K562 (cell line): ENCODE results near the gene TMPRSS7. TPM values are rescaled to one million over a fixed set of nuclear protein-coding genes. Genes with fewer than 3 reads are reported as not detected.

Source experiments
- ATAC-seq: fragments of 200-7000 bp; cut with Tn5 transposase; 3 replicates; pipeline ENCODE4 v1.9.1; 2020; ENCODE audit warnings: moderate library complexity
- BruUV-seq: library from RNA; stranded (reverse); fragments of 400-500 nt; replicated peaks from 2 replicates; lab custom pipeline; 2021; lab: Mats Ljungman, UMichigan
- CTCF ChIA-PET: fragments of 300-600 bp; formaldehyde crosslinking; extraction: SDS; loops from one replicate; lab custom pipeline; 2021; ENCODE audit warnings: low intra/inter-chr PET ratio; lab: Yijun Ruan, JAX
- POLR2A ChIA-PET: fragments of 300-600, 350-650 bp; sonication (Branson Sonifier 250); formaldehyde crosslinking; extraction: SDS; loops from one replicate; lab custom pipeline; 2021; ENCODE audit warnings: antibody characterized with exemption, inconsistent platforms; lab: Yijun Ruan, JAX
- DNase-seq, 4 experiments: peaks; one replicate each; pipeline versions ENCODE4 v3.0.0 to v3.0.0-alpha.2; 2011 to 2018; ENCODE audit warnings: low spot score in 3 of 4, mixed read lengths in 3 of 4; ENCODE audit errors: extremely low read depth in 1 of 4
- FAIRE-seq: peaks from 2 replicates; lab custom pipeline; 2011; peaks lifted over from hg19 to GRCh38; lab: Jason Lieb, UNC
- H2AFZ ChIP-seq: 2 replicates; pipeline ENCODE4 v1.6.0; 2011; ENCODE audit warnings: low read depth, low read length, control low read depth, inconsistent platforms
- H3K27ac ChIP-seq: fragments of 200-600 bp; 3 replicates; pipeline ENCODE4 v1.8.0; 2011; ENCODE audit warnings: low read depth, mild to moderate bottlenecking, control low read depth, inconsistent platforms, low read length, moderate library complexity, mixed read lengths; ENCODE audit errors: extremely low read depth
- H3K27me3 ChIP-seq, 2 experiments: fragments of 300-600 bp in 1 of 2; 2 replicates in 1 of 2; 3 replicates in 1 of 2; pipeline versions ENCODE4 v1.6.0 to v1.8.0; 2011; ENCODE audit warnings: inconsistent platforms in 2 of 2, low read length in 2 of 2, mild to moderate bottlenecking in 1 of 2, mixed read lengths in 1 of 2, moderate library complexity in 1 of 2; ENCODE audit not compliant: control insufficient read depth in 2 of 2, insufficient read depth in 2 of 2
- H3K36me3 ChIP-seq: fragments of 300-600 bp; 3 replicates; pipeline ENCODE4 v1.8.0; 2011; ENCODE audit warnings: mild to moderate bottlenecking, low read length, inconsistent platforms; ENCODE audit not compliant: control insufficient read depth, insufficient read depth
- H3K4me1 ChIP-seq, 2 experiments: fragments of 200-600 bp in 1 of 2; replicated peaks in 1 of 2; 2 replicates in 1 of 2; 3 replicates in 1 of 2; pipeline versions ENCODE4 v1.5.1 to v1.8.0; 2011; ENCODE audit warnings: inconsistent platforms in 2 of 2, low read length in 2 of 2, mild to moderate bottlenecking in 1 of 2, mixed read lengths in 1 of 2, moderate library complexity in 1 of 2; ENCODE audit not compliant: control insufficient read depth in 2 of 2, insufficient read depth in 2 of 2
- H3K4me2 ChIP-seq: 2 replicates; pipeline ENCODE4 v1.6.1; 2011; ENCODE audit warnings: low read length, control low read depth, inconsistent platforms, mixed read lengths; ENCODE audit not compliant: insufficient read depth
- H3K4me3 ChIP-seq: fragments of 200-600 bp; sonication (generic), shearing (Covaris generic); 2 replicates; pipeline ENCODE4 v1.5.1; 2016; ENCODE audit warnings: control low read depth, inconsistent platforms
- H3K79me2 ChIP-seq: fragments of 200-600 bp; 3 replicates; pipeline ENCODE4 v1.8.0; 2011; ENCODE audit warnings: low read length, inconsistent platforms; ENCODE audit not compliant: control insufficient read depth, insufficient read depth
- H3K9ac ChIP-seq, 2 experiments: 2 replicates each; pipeline versions ENCODE4 v1.6.0 to v1.6.1; 2011; ENCODE audit warnings: low read depth in 2 of 2, low read length in 2 of 2, control low read depth in 1 of 2, inconsistent platforms in 1 of 2, mild to moderate bottlenecking in 1 of 2, mixed read lengths in 1 of 2; ENCODE audit not compliant: insufficient read depth in 1 of 2
- H3K9me1 ChIP-seq: one replicate; pipeline ENCODE4 v1.6.0; 2011; ENCODE audit warnings: inconsistent platforms, mild to moderate bottlenecking, low read length, moderate library complexity; ENCODE audit not compliant: control insufficient read depth, insufficient read depth
- H3K9me3 ChIP-seq: replicated peaks from 2 replicates; pipeline ENCODE4 v1.5.1; 2011; ENCODE audit warnings: low read depth, low read length, inconsistent platforms; ENCODE audit not compliant: control insufficient read depth, insufficient read depth
- H4K20me1 ChIP-seq: replicated peaks from 2 replicates; pipeline ENCODE4 v1.6.1; 2011; ENCODE audit warnings: low read length, inconsistent platforms, mixed read lengths; ENCODE audit not compliant: control insufficient read depth, insufficient read depth
- BRD9 ChIP-seq: fragments of 450-650 bp; IDR thresholded peaks from 2 replicates; pipeline ENCODE4 v1.6.1; 2018; ENCODE audit warnings: low read depth; ENCODE audit not compliant: partially characterized antibody
- HLTF ChIP-seq: fragments of 450-650 bp; IDR thresholded peaks from 2 replicates; pipeline ENCODE4 v1.6.1; 2016
- PRPF4 ChIP-seq: fragments of 200-400 bp; formaldehyde crosslinking; IDR thresholded peaks from one replicate; pipeline ENCODE4 v1.6.1; 2017; ENCODE audit warnings: low read length, low read depth, mild to moderate bottlenecking; ENCODE audit not compliant: insufficient read depth, poor library complexity, severe bottlenecking
- STAT5B ChIP-seq: fragments of 250-450 bp; sonication (Bioruptor Pico); IDR thresholded peaks from 2 replicates; pipeline ENCODE4 v1.8.0; 2021; ENCODE audit warnings: mild to moderate bottlenecking, inconsistent platforms
- ZNF431 ChIP-seq: sonication (generic); formaldehyde crosslinking; IDR thresholded peaks from 2 replicates; pipeline ENCODE4 v1.8.0; 2022; ENCODE audit warnings: mild to moderate bottlenecking, missing genetic modification reagents
- ZNF445 ChIP-seq: fragments of 250-450 bp; sonication (Bioruptor Pico); IDR thresholded peaks from 2 replicates; pipeline ENCODE4 v1.4.0; 2020; ENCODE audit warnings: low read depth, mild to moderate bottlenecking, moderate library complexity
- ZNF785 ChIP-seq: fragments of 250-450 bp; sonication (Bioruptor Pico); IDR thresholded peaks from 2 replicates; pipeline ENCODE4 v1.4.0; 2020; ENCODE audit warnings: mild to moderate bottlenecking
- WGBS: fragments of 100-300 bp; shearing (Covaris generic); methylation state at CpG from one replicate; pipeline ENCODE4 v1.1.6; 2016; ENCODE audit warnings: low coverage, mixed read lengths; ENCODE audit not compliant: insufficient coverage; ENCODE audit errors: missing lambda C conversion rate; 5-methylcytosine and 5-hydroxymethylcytosine counted together
- in situ Hi-C: fragments of 300-500 bp; cut with MboI; formaldehyde crosslinking; loops from 4 replicates; pipeline ENCODE4 v1.15.0; 2018; ENCODE audit warnings: inconsistent platforms, mixed read lengths
- intact Hi-C: fragments of 100-400 bp; cut with micrococcal nuclease; formaldehyde crosslinking; loops from 2 replicates; pipeline ENCODE4 v1.14.2; 2022
- polyA plus RNA-seq, 8 experiments: library from polyadenylated mRNA; depleted of rRNA in 4 of 8; stranded (reverse) in 5 of 8; unstranded in 3 of 8; fragments of >200 nt; fragmentation: Nextera tagmentation in 2 of 8; fragmentation: Illumina TruSeq in 1 of 8; extraction: Ambion mirVana in 2 of 8; extraction: Trizol in 1 of 8; gene quantifications; 2 replicates each; pipeline versions ENCODE4 v1.2.1 to v1.2.3, GENCODE V29; 2011 to 2014; ENCODE audit warnings: inconsistent platforms in 1 of 8, missing spikeins in 1 of 8
- total RNA-seq, 7 experiments: library from RNA; depleted of rRNA in 6 of 7; stranded (reverse); fragments of >200 nt in 6 of 7; fragmentation: Illumina TruSeq in 2 of 7; extraction: Trizol in 2 of 7; gene quantifications; 2 replicates each; pipeline versions ENCODE4 v1.2.1 to v1.2.3, GENCODE V29; 2011 to 2021; ENCODE audit warnings: low replicate concordance in 1 of 7

TMPRSS7 gene
- total and polyA plus RNA-seq, 9 of the 15 experiments (the other 6 are each of a cell fraction or from before 2014, with no cell fraction given), result not detected

- ATAC-seq, result no peak
- BruUV-seq, result no TSS peak
- Histone ChIP-seq H3K4me3 (no peak overlapping the region), H3K4me1 (no peaks in the 10 kb centered on the region), H3K9me1 (no peaks in the 10 kb centered on the region), H3K79me2 (no peaks in the 10 kb centered on the region), H3K27me3 (no peaks in the 10 kb centered on the region), H3K27ac (no peak overlapping the region), H3K9me3 (no peaks in the 10 kb centered on the region), H2AFZ (no peak overlapping the region), H3K9ac (no peak overlapping the region), H3K36me3 (0 out of 3 replicates have a peak, but pooled peaks cover 2% of the 10 kb centered on the region), H4K20me1 (no peaks in the 10 kb centered on the region), H3K4me2 (no peak overlapping the region)
- in situ Hi-C loops, result loop anchor here (25.0 kb wide), 1 partner anchor 396 kb away; no protein-coding TSS in a partner anchor
- intact Hi-C loops, result no loop called here
- WGBS, result 35% methylated on average over 3 of the region's 6 CpGs
- no peak for DNase-seq
- FAIRE-seq, result no peak
- CTCF ChIA-PET, result no interaction called here
- no peak for TF ChIP-seq ZNF785 (CRISPR knock-in tag)
- TF ChIP-seq HLTF, result no peak
- no peak for TF ChIP-seq STAT5B (CRISPR knock-in tag)
- no peak for TF ChIP-seq ZNF431
- no peak for TF ChIP-seq PRPF4
- TF ChIP-seq ZNF445 (CRISPR knock-in tag), result no peak
- TF ChIP-seq BRD9, result no peak
- POLR2A ChIA-PET, result no interaction called here
Measured at GRCh38 chr3:112115806-112116383, 81.4 kb downstream of the TMPRSS7 start.
